Stimulated activated memory B cell treated with anti-CD40 and anti-IgM and Interleukin-4, amounts not matched to agents 10 μg/mL and 1 μg/mL and 100 μg/mL, for 72 hours (primary cell): ENCODE data around the gene MAK.
A peak's percentile ranks its signal among the peaks of the same experiment; 100 is the strongest.
"Not testable (repeated sequence)": the region's sequence is repeated elsewhere in the genome, so short reads cannot be mapped to it uniquely, and the experiment has no call there.

Source experiments
- ATAC-seq: fragments of 150-1000 bp; cut with Tn5 transposase; 2 replicates; pipeline ENCODE4 v1.10.0; 2021
- H3K27ac Mint-ChIP-seq: one replicate; pipeline ENCODE4 v1.8.0; 2022; ENCODE audit warnings: mild to moderate bottlenecking, mixed read lengths
- H3K27me3 Mint-ChIP-seq: one replicate; pipeline ENCODE4 v1.8.0; 2022; ENCODE audit warnings: mixed read lengths
- H3K36me3 Mint-ChIP-seq: one replicate; pipeline ENCODE4 v1.8.0; 2022; ENCODE audit warnings: mixed read lengths
- H3K4me1 Mint-ChIP-seq: one replicate; pipeline ENCODE4 v1.8.0; 2022; ENCODE audit warnings: mixed read lengths
- H3K4me3 Mint-ChIP-seq: one replicate; pipeline ENCODE4 v1.8.0; 2022; ENCODE audit warnings: mild to moderate bottlenecking, moderate library complexity, mixed read lengths
- H3K9me3 Mint-ChIP-seq: one replicate; pipeline ENCODE4 v1.8.0; 2022; ENCODE audit warnings: mixed read lengths

Gene MAK

DNA sequence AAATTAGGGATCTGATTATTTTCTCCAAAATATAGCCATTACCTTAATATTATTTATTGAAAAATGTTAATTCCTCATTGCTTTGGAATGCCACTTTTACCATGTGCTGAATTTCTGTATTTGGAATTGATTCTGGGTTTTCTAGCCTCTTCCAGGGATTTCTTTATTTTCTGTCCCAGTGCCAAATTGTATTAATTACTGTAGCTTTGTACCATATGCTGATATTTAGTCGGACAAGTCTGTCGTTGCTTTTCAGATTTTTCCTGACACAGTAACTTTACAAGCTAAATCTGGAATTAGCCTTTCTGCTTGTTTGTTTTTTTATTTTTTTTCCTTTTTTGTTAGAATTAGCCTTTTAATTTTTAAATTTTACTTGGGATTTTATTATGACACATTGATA is 101.6 kb downstream of the MAK start:
- H3K27me3 Mint-ChIP-seq, result no peaks in the 10 kb centered on the region

DNA sequence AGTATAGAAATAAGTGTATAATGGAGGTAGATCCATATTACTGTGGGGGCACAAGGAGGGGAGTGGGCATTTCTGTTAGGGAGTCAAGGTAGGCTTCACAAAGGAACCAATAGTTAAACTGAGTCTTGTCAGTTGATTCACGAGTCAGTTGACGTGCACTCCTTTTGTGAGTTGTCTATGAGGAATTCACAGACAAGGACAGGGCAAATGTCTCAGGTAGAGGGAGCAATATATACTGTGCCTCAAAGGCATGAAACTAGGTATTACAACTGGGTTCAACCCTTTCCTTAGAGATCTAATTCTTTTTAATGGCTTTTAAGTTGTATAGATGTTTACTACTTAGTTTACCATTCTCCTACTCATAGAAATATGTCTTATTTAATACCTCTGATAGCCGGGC is 104.5 kb downstream of the MAK start:
- Mint-ChIP-seq H3K27ac (no peak overlapping the region), H3K4me3 (no peak overlapping the region), H3K4me1 (no peaks in the 10 kb centered on the region), H3K27me3 (no peaks in the 10 kb centered on the region), H3K36me3 (peaks cover 8% of the 10 kb centered on the region), H3K9me3 (no peaks in the 10 kb centered on the region)
- ATAC-seq, result no peak

More for the DNA sequence above, 101.6 kb downstream of the MAK start:
- Mint-ChIP-seq H3K36me3 (no peaks in the 10 kb centered on the region), H3K27ac (no peak overlapping the region), H3K4me1 (no peaks in the 10 kb centered on the region), H3K4me3 (no peak overlapping the region), H3K9me3 (no peaks in the 10 kb centered on the region)
- no peak for ATAC-seq

DNA sequence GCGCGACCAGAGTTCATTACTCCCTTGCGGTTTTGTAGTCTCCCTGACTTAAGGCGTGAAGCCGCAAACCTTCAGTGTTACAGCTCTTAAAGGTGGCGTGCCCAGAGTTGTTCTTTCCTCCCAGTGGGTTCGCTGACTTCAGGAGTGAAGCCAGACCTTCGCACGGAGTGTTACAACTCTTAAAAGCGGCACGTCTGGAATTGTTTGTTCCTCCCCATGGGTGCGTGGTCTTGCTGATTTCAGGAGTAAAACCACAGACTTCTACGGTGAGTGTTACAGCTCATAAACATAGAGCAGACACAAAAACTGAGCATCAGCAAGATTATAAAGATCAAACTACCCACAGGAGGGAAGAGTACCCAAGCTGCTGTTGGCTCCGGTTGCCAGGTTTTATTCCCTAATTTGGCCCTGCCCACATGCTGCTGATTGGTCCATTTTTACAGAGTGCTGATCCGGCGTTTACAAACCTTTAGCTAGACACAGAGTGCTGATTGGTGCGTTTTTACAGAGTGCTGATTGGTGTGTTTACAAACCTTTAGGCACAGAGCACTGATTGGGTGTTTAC is 105.1 kb downstream of the MAK start:
- H3K27me3 Mint-ChIP-seq, result no peaks in the 10 kb centered on the region
- H3K9me3 Mint-ChIP-seq, result no peaks in the 10 kb centered on the region
- H3K27ac Mint-ChIP-seq, result no peak overlapping the region
- no peak overlapping the region for H3K4me3 Mint-ChIP-seq
- ATAC-seq, result no peak
- H3K4me1 Mint-ChIP-seq, result peaks cover under 1% of the 10 kb centered on the region
- H3K36me3 Mint-ChIP-seq, result peaks cover 8% of the 10 kb centered on the region

DNA sequence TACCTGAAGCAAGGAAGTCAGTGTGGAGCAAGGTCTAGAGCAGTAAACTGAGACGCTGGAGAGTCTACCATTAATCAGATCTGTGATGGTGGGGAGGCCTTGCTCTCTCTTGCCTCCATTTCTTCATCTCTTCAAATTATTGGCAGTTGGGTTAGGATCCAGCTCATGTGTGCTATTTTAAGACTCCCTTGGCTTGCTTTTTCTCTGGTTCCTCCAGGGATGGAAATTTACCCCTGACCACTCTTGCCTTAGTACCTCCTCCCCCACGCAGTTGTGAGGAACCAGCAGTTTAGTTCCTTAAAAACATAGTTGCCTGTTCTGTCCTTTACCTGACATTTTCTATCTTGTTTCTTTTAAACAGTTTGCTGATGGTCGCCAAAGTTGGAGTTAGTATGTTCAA is 108.1 kb downstream of the MAK start:
- Mint-ChIP-seq H3K9me3 (no peaks in the 10 kb centered on the region), H3K4me3 (no peak overlapping the region), H3K27ac (peak overlapping the region; percentile 67), H3K27me3 (no peaks in the 10 kb centered on the region), H3K36me3 (peaks cover 27% of the 10 kb centered on the region), H3K4me1 (peaks cover 19% of the 10 kb centered on the region)
- no peak for ATAC-seq

DNA sequence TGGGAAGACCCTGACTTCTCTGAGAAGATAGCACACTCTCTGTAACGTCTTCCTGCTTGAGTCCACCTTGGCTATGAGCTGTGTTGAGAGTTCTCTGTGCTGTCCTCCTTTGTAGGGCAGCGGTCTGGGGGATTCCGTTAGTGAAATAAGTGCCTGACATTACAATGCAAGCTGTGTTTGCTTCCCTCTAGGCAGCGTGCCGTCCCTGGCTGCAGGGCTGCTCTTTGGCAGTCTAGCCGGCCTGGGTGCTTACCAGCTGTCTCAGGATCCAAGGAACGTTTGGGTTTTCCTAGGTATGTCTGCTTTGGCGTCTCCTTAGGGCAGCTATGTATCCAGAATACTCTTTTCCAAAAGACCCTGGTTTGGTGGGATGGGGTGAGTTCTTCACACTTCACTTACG is 112.6 kb downstream of the MAK start:
- H3K36me3 Mint-ChIP-seq, result peaks cover 28% of the 10 kb centered on the region
- peaks cover 48% of the 10 kb centered on the region for H3K4me1 Mint-ChIP-seq
- H3K4me3 Mint-ChIP-seq, result no peak overlapping the region
- no peaks in the 10 kb centered on the region for H3K9me3 Mint-ChIP-seq
- H3K27me3 Mint-ChIP-seq, result no peaks in the 10 kb centered on the region
- ATAC-seq, result no peak
- H3K27ac Mint-ChIP-seq, result no peak overlapping the region

DNA sequence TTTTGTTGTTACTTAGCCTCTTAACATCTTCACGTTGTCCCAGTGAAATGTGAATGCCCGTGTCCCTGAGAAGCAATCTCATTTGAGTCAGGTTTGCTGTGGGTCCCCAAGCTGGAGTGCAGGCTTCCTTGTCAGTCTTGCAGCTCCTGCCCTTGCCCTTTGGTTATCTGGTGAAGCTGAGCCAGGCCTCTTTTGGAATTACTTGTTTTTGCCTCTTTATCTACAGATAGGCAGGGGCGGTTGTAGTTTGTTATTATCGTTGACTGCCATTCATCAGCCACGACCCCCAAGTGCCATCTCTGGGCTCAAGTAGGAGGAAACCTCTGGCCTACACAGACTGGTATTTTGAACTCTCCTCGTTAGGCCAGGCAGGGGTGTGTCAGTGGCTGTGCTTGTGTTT is 113.3 kb downstream of the MAK start:
- ATAC-seq, result no peak
- Mint-ChIP-seq H3K36me3 (peaks cover 22% of the 10 kb centered on the region), H3K9me3 (no peaks in the 10 kb centered on the region), H3K27me3 (no peaks in the 10 kb centered on the region), H3K27ac (no peak overlapping the region), H3K4me1 (peaks cover 48% of the 10 kb centered on the region), H3K4me3 (no peak overlapping the region)

DNA sequence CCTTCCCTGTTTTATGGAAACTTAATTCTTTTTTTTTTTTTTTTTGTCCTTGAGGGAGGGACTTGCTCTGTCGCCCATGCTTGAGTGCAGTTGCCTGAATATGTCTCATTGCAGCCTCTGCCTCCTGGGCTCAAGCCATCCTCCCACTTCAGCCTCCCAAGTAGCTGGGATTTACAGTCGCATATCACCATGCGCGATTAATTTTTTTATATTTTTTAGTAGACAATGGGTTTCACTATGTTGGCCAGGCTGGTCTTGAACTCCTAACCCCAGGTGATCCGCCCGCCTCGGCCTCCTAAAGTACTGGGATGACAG is 114.8 kb downstream of the MAK start:
- Mint-ChIP-seq H3K4me1 (peaks cover 48% of the 10 kb centered on the region), H3K4me3 (peak overlapping the region; percentile 96)

DNA sequence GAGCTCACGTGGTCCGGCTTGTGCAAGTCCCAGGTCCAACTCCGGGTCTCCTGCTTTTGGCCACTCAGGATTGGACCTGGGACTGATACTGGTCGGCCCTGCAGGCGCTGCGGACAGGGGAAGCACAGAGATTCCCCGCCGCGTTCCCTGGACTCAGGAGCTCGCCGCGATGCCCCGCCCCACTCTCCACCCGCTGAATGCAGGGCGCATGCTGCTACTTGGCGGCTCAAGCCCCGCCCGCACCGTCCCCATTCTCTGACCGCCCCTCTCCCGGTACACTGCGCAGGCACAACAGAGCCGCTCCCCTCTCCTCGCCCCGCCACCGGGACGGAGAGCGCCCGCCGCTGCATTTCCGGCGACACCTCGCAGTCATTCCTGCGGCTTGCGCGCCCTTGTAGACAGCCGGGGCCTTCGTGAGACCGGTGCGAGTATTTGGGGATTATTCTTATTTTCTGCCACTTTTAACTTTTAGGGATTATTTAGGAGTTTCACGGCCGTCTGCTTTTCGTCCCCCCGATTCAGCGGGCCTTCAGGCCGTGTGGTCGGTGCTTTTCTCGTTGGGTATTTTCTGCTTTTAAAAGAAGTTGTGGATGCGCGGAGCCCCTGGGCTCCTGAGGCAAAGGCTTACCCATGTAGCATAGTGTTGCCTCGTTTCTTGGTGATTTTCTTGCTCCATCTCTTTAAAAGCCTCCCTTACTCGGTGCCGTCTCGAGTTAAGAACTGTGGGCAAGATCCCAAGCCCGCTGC is 115.3 kb downstream of the MAK start, which contains the start of gene TMEM14C:
TSS of gene TMEM14C (plus strand) at position 251 of the 747 bp plus-strand sequence. CDS start 1,544 bp downstream, outside the sequence.
- Mint-ChIP-seq H3K4me1 (peaks cover 45% of the 10 kb centered on the region), H3K4me3 (peak within 1 kb of the TSS; percentile 96), H3K27ac (peak within 1 kb of the TSS; percentile 93), H3K9me3 (no peaks in the 10 kb centered on the region), H3K36me3 (peaks cover 17% of the 10 kb centered on the region), H3K27me3 (no peaks in the 10 kb centered on the region)
- peak; percentile 99 for ATAC-seq

More for the DNA sequence above, 114.8 kb downstream of the MAK start:
- ATAC-seq, result no peak
- Mint-ChIP-seq H3K9me3 (no peaks in the 10 kb centered on the region), H3K27ac (peak overlapping the region; percentile 93), H3K36me3 (peaks cover 19% of the 10 kb centered on the region), H3K27me3 (no peaks in the 10 kb centered on the region)

DNA sequence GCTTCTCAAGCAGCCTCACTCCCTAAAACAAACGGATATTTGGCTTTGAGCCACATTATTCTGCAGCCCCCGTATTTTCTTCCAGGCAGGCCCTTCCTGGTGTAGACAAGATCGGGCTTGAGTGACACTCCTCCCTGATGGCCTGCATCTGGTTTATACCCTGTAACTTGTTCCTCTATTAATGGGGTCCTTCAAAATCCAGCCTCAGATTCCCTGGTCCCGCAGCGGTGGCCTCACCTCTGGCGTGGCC is 115.8 kb downstream of the MAK start:
- ATAC-seq, result no peak
- H3K36me3 Mint-ChIP-seq, result peaks cover 14% of the 10 kb centered on the region
- peaks cover 42% of the 10 kb centered on the region for H3K4me1 Mint-ChIP-seq
- H3K27me3 Mint-ChIP-seq, result no peaks in the 10 kb centered on the region
- H3K9me3 Mint-ChIP-seq, result no peaks in the 10 kb centered on the region
- peak overlapping the region; percentile 93 for H3K27ac Mint-ChIP-seq
- peak overlapping the region; percentile 96 for H3K4me3 Mint-ChIP-seq

DNA sequence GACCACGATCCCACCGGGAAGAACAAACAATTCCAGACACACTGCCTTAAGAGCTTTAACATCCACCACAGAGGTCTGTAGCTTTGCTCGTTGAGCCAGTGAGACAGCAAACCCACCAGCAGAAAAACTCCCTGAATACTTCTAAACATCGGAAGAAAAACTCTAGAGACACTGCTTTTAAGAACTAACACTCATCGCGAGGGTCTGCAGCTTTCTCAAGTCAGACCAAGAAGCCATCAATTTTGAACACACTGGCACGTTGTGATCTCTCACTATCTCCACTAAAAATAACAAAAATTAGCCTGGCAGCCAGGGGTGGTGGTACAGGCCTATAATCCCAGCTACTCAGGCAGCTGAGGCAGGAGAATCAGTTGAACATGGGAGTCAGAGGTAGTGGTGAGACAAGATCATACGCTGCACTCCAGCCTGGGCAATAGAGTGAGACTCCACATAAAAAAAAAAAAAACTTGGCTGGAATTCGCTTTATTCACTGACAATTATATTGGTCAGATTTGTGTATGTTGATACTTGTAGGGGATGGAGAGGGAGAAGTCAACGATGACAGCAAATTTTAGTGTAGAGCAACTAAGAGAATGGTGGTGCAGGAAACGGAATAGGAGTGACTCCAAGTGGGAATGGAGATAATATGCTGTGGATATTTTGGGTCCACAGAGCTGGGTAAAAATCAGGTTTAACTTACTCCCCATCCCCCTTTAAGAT is 116.3 kb downstream of the MAK start:
- H3K36me3 Mint-ChIP-seq, result peaks cover 10% of the 10 kb centered on the region
- H3K4me1 Mint-ChIP-seq, result peaks cover 38% of the 10 kb centered on the region
- peak overlapping the region; percentile 93 for H3K27ac Mint-ChIP-seq
- no peak for ATAC-seq
- no peaks in the 10 kb centered on the region for H3K27me3 Mint-ChIP-seq
- H3K4me3 Mint-ChIP-seq, result peak overlapping the region; percentile 96
- no peaks in the 10 kb centered on the region for H3K9me3 Mint-ChIP-seq

DNA sequence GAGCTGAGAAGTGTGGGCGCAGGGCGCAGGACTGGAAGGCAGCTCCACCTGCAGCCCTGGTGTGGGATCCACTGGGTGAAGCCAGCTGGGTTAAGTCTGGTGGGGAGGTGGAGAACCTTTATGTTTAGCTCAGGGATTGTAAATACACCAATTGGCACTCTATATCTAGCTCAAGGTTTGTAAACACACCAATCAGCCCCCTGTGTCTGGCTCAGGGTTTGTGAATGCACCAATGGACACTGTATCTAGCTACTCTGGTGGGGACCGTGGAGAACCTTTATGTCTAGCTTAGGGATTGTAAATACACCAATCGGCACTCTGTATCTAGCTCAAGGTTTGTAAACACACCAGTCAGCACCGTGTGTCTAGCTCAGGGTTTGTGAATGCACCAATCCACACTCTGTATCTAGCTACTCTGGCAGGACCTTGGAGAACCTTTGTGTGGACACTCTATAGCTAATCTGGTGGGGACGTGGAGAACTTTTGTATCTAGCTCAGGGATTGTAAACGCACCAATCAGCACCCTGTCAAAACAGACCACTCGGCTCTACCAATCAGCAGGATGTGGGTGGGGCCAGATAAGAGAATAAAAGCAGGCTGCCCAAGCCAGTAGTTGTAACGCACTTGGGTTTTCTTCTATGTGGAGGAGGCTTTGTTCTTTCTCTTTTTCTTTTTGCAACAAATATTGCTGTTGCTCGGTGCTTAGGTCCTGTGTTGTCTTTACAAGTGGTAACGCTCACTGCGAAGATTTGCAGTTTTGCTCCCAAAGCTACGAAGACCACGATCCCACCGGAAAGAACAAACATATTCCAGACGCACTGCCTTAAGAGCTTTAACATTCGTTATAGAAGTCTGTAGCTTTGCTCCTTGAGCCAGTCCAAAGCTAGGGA is 117.1 kb downstream of the MAK start:
- H3K9me3 Mint-ChIP-seq, ATAC-seq, H3K36me3 Mint-ChIP-seq, H3K27me3 Mint-ChIP-seq: not testable (repeated sequence)
- peak overlapping the region; percentile 93 for H3K27ac Mint-ChIP-seq
- peaks cover 36% of the 10 kb centered on the region for H3K4me1 Mint-ChIP-seq
- peak overlapping the region; percentile 96 for H3K4me3 Mint-ChIP-seq

DNA sequence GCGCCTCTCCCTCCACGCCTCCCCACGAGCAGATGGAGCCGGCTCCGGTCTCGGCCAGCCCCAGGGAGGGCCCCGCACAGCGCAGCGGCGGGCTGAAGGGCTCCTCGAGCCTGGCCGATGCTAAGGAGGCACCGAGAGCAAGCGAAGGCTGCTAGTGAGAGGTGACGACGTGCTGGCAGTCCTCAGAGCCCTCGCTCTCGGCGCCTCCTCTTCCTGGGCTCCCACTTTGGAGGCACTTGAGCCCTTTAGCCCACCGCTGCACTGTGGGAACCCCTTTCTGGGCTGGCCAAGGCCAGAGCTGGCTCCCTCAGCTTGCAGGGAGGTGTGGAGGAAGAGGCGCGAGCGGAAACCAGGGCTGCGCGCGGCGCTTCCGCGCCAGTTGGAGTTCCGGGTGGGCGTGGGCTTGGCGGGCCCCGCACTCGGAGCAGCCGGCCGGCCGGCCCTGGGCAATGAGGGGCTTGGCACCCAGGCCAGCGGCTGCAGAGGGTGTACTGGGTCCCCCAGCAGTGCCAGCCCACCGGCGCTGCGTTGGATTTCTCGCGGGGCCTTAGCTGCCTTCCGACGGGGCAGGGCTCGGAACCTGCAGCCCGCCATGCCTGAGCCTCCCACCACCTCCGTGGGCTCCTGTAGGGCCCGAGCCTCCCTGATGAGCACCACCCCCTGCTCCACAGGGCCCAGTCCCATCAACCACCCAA is 117.9 kb downstream of the MAK start:
- H3K4me1 Mint-ChIP-seq, result peaks cover 30% of the 10 kb centered on the region
- H3K4me3 Mint-ChIP-seq, result peak overlapping the region; percentile 96
- H3K9me3 Mint-ChIP-seq, result no peaks in the 10 kb centered on the region
- ATAC-seq, result peak; percentile 54
- H3K27me3 Mint-ChIP-seq, result no peaks in the 10 kb centered on the region
- H3K36me3 Mint-ChIP-seq, result peaks cover 2% of the 10 kb centered on the region
- peak overlapping the region; percentile 93 for H3K27ac Mint-ChIP-seq

DNA sequence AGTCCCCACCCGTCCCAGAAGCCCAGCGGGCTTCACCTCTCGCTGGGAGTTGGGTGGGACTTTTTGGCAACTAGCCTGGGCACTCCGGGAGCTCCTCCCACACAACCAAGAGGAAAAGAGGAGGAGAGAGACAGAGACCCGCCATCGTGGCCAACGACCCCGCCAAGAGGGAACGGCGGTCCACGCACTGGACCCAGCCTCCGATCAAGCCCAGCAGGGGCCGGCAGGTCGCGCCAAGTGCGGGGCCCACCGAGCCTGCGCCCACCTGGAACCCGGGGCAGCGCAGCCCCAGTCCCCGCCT is 118.4 kb downstream of the MAK start:
- ATAC-seq, result no peak
- Mint-ChIP-seq H3K27ac (peak overlapping the region; percentile 93), H3K4me1 (peaks cover 25% of the 10 kb centered on the region), H3K4me3 (peak overlapping the region; percentile 96), H3K27me3 (no peaks in the 10 kb centered on the region), H3K9me3 (no peaks in the 10 kb centered on the region), H3K36me3 (no peaks in the 10 kb centered on the region)

DNA sequence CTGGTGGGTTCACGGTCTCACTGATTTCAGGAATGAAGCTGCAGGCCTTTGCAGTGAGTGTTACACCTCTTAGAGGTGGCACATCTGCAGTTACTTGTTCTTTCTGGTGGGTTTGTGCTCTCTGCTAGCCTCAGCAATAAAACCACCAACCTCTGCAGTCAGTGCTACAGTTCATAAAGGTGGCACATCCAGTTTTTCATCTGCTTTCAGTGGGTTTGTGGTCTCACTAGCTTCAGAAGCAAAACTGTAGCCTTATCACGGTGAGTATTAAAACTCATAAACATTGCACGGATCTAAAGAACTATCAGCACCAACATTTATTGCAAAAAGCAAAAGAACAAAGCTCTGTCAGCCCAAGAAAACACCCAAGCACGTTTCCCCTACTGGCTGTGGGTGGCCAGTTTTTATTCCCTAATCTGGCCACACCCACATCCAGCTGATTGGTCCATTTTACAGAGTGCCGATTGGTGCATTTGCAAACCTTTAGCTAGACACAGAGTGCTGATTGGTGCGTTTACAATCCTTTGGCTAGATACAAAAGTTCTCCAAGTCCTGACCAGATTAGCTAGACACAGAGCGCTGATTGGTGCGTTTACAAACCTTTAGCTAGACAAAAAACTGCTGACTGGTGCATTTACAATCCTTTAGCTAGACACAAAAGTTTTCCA is 118.9 kb downstream of the MAK start:
- ATAC-seq, result no peak
- Mint-ChIP-seq H3K27ac (peak overlapping the region; percentile 93), H3K27me3 (no peaks in the 10 kb centered on the region), H3K9me3 (no peaks in the 10 kb centered on the region), H3K36me3 (no peaks in the 10 kb centered on the region), H3K4me3 (peak overlapping the region; percentile 96), H3K4me1 (peaks cover 21% of the 10 kb centered on the region)
